Activated CD4-positive, alpha-beta T cell treated with anti-CD3 and anti-CD28 coated beads, Interleukin-2, amount 50 U/mL, for 4 hours (primary cell): ENCODE results near the gene DCLK3.

Experiments used
- DNase-seq, 2 experiments: peaks; one replicate each; pipeline ENCODE4 v3.0.0-alpha.2; 2020

DCLK3 gene, protein sequence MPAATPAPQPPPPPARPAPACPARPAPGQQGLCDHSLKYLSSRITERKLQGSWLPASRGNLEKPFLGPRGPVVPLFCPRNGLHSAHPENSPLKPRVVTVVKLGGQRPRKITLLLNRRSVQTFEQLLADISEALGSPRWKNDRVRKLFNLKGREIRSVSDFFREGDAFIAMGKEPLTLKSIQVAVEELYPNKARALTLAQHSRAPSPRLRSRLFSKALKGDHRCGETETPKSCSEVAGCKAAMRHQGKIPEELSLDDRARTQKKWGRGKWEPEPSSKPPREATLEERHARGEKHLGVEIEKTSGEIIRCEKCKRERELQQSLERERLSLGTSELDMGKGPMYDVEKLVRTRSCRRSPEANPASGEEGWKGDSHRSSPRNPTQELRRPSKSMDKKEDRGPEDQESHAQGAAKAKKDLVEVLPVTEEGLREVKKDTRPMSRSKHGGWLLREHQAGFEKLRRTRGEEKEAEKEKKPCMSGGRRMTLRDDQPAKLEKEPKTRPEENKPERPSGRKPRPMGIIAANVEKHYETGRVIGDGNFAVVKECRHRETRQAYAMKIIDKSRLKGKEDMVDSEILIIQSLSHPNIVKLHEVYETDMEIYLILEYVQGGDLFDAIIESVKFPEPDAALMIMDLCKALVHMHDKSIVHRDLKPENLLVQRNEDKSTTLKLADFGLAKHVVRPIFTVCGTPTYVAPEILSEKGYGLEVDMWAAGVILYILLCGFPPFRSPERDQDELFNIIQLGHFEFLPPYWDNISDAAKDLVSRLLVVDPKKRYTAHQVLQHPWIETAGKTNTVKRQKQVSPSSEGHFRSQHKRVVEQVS

DNA sequence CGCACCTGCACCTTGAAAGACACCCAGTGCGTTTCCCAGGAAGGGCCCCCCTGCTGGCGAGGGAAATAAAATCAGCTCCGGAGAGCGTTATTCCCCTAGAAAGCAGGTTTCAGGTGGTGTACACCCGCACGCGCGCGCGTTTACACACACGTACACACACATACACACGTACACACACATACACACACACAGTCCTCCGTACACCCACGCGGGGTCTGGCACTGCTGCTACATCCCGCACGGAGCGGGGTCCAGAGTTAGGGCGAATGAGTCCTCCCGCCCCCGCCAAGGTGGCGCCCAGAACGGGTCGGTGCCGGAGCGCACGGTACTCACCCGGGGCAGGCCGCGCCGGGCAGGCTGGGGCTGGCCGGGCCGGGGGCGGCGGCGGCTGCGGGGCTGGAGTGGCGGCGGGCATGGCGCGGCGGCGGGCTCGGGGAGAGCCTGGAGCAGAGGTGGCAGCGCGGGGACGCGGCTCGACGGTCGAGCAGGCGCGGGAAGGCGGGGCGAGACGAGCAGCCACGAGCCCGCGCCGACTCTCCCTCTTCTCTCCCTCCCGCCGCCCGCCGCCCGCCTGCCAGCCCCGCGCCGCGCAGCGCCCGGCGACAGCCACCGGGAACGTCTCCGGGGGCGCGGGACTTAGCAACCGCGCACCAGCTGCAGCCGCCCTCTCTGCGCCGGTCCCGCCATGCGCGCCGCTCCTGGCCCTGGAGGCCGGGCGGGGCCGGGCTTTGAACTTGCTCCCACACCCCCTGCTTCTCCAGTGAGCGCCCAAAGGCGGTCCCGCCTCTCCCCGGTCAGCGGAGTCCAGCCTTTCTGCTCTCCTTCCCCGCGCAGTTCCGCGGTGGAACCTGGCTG, at the start of gene DCLK3:
DCLK3 (minus strand) TSS at position 704 of the 854 bp plus-strand sequence; CDS start at position 414, 290 bp downstream.
- no peak for DNase-seq

DNA sequence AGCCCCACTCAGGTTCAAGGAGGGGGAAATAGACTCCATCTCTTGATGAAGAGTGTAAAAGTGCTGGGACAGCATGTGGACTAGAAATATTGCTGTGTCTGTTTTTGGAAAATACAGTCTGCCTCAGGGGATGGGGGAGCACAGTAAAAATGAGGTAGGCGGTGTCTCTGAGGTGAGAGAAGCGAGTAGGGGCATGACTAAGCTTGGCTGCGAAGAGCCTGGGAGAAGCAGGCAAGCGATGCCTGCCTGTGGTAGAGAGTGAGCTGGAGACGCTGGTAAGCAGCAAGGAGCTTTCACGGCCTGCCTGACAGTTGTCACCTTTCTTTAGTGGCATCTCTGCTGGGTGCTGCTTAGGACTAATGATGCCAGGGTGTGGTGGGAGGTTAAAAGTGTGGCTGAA, 49.0 kb upstream of the DCLK3 start:
- no peak for DNase-seq

DNA sequence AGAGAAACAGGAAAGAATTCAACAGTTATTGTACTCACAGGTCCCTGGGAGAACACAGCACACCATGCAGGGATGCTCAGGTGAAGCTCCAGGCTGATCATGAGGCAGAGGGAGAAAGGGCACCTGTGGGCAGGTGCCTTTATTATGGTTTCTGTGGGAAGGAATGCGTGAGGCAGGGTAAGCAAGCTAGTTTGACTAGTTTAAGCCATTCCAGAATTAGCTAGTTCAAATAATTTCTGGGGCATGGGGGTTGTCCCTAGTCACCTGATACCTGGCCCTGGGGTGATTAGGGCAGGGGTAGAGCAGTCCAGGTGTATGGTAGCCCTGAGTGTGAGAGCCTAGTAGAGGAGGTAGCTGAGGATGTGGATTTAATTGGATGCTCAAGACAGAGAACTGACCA, 47.9 kb upstream of the DCLK3 start:
- no peak for DNase-seq

DNA sequence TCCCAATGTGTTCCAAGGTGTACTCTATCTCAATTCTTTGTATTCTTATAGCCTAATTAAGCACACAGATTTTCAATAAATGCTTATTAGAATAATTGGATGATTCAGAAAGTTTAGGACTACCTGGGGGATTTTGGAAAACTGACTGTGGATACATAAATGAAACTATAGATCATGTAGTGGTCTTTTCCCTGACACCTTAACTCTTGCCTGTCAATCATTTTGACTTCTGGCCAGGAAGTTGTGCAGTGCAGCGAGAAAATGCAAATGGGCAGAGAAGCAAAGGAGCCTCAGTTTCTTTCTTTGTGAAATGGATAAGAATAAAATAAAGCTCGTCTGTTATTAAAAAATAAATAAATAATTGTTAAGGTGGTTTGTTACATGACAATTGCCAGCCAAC, 47.4 kb upstream of the DCLK3 start:
- DNase-seq, result no peak

DNA sequence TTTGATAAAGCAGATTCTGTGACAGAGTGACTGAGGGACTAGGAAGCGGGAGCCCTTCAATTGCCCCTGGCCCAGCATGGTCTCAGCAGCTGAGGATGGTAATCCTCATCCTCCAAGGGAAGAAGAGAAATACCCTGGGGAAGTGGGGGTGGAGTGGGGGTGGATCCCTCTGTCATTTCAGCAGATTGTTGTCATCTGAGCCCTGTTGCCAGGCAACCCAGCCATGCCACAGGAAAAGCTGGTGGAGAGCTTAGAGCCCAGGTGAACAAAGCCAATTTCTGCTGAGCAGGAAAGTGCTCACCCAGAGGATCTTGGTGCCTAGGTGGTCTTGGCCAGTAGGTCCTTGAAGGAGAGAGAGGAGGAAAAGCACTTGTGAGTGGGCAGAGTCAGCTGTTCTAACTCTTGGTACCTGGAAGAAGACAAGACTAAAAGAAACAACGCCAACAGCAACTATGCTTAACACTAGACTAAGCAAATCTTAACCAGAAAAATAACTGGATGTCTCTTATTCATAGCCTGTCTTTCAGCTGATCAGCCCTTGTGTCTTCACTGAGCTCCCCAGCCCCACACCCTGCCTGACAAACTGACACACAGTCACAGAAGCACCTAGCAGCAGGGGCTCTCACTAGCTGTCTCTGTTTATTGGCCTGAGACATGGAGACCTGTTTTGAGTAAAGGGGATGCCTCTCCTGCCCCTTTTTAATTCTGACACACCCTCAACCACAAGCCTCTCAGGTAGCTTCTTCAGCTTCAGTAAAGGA, 40.1 kb upstream of the DCLK3 start:
- DNase-seq, result no peak

DNA sequence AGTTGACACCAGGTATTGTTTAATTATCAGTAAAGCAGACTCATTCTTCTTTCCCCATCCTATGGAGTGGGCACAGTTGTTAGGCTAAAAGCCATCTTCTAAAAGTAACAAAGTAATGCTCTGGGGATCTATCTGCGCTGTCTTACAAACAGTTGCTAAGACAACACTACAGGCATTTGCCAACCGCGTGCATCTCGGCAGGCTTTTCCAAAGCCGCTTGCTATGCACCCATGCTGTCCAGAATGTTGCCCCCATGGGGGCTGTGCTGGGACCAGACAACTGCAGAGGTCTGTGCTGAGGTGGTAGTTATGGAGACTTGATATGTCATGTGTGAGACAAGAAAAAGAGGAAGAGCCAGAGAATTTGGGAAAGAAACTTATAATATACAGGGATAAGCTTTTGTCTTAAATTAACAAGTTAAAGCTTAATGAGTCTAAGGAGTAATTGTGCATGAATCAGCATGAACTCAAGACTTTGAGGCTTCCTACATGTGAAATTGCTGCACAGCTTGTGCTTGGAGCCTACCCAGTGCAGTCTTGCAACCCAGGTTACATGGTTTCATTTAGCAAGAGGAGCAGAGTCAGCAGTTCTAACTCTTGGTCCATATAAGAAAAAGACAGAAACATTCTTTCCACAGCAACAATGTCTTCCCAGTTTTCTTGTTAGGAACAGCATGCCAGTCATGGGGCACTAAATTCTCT, 38.9 kb upstream of the DCLK3 start:
- no peak for DNase-seq

DNA sequence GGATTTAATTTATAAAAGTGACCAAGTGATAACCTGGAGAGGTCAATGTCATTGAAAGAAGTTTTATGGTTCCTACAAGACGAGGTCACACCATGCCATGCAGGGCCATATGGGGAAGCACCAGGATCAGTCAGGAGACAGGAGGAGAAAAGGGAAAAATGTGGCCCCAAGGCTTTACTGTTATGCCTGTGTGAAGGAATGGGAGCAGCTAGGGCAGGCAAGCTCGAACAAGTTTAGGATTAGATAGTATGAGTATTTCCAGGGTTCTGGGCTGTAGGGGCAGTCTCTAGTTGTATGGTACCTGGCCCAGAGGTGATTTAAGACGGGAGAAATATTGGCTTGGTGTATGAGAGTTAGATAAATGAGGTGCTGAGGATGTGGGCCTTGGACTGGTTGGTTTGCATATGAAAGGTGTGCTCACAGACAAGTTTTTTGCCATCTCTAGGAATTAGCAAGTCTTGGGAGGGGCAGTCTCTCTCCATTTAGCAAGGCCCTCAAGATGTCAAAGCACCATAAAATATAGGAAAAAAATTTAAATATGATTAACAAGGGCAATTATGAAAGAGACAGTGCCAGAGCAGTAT, 36.3 kb upstream of the DCLK3 start:
- DNase-seq, result no peak

DNA sequence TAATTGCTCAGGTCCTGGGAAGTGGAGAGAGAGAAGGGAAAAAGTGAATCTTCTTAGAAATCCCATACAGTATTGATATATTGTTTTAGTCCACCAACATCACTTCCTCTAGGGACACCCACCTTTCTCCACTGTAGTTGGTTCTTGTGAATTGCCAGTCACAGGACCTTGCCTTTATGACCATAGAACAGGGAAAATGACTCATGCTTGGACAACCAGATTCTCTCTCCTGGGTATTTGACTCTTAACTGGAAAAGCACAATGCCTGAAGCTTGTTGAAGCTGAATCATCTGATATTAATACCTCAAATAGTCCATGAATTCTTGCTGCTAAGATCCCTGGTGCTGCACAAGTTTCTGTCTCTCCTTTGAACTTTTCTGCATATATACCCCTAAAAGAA, 32.5 kb upstream of the DCLK3 start:
- DNase-seq, result no peak

DNA sequence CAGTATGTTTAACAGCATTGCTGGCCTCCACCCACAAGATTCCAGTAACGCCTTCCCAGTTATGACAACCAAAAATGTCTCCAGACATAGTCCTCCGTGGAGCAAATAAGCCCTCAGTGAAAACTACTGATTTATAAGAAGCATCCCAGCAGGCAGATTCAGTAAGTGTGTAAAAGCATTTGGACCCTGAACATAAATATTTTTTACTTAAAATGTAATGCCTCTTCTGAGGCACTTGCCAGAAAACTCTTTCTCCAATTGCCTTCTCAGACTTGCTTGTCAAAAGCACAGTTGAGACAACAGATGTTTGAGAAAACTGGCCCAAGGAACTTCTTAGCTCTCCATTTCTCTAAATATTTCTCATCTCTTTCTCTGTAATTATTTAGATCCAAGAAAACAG, 31.8 kb upstream of the DCLK3 start:
- no peak for DNase-seq

DNA sequence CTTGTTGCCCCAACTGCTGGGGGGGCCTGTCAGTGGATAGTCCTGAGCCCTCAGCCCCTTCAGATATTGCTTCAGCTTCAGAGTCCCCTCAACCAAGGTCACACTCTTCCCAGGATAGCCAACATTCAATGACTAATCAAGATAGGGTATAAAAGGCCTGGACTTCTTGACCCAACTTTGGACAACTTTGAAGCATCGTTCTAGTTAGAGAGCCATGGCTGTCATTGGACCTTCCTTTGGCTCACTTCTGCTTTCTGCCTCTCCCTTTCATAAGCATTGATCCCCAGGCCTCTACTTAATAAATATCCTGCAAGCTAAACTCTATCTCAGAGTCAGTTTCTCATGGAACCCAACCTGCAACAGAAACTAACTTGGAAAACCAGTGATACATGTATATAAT, 31.3 kb upstream of the DCLK3 start:
- DNase-seq, result no peak

DNA sequence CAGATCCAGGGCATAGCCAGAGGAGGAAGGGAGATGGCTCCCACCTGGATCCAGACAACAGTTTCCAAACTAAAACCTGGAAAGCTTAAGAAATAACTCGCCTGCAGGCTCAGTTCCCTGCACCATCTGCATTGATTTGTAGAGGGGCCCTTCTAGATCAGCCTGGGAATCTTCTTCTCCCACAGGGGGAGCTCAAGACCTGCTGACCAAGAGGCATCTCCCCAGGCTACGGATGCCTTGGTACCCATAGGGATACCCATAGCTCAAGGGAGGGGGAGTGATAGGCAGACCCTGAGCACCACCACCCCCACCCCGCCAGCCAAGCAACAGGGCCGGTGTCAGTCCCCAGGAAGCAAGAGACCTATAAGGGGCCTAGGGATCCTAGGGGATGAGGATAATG, 28.0 kb upstream of the DCLK3 start:
- DNase-seq, result no peak

DNA sequence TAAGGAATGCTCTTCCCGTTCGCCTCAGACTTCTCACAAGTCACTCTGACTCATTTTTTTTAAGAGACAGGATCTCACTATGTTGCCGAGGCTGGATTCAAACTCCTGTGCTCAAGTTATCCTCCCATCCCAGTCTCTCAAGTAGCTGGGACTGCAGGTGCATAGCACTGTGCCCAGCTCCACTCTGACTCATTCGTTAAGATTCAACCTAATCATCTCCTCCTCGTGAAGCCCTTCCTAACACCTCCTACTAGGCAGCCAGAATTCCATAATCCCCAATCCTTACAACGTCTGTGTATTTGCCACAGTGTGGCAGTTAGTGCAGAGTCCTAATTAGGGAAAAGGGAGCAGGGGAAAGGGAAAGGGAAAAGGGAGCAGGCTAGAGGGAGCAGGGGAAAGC, 26.4 kb upstream of the DCLK3 start:
- no peak for DNase-seq

DNA sequence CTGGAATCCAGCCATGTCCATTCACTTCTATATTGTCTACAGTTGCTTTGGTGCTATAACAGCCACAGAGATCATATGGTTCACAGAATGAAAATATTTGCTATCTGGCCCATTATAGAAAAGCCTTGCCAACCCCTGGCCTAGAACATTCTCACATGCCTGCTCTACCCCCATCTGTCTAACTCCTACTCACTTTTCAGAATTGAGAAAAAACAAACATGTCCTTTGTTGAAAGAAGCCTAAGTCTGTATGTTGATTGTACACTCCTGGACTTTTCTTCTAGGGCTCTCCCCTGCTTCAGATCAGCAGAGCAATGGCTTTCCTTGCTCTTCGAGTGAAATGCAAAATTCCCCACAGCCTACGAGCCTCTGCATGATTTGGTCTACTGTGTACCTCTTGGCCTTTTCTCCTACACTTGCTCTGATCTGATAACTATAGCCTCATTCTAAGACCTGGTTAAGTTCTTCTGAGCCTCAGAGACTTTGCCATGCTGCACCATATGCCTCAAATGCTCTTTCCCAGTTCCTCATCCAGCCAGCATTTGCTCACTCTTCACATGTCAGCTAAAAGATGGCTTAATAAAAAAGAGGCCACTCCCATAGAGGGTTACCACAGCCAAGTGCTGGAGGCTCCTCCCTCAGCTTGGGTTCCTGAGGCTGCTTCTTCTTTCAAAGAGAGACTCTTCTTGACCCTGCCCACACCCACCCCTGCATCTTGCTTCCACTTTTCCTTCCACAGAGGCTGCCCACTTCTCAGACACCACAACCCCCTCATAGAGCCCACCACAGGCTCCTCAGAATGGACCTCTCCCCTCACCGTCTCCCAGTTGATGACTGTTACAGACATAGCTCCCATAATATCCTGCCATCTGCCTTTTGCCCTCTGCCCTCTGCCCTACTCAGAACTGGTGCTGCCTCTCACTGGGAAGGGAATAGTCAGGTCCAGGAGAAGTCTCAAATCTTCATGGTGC, 22.9 kb upstream of the DCLK3 start:
- no peak for DNase-seq

DNA sequence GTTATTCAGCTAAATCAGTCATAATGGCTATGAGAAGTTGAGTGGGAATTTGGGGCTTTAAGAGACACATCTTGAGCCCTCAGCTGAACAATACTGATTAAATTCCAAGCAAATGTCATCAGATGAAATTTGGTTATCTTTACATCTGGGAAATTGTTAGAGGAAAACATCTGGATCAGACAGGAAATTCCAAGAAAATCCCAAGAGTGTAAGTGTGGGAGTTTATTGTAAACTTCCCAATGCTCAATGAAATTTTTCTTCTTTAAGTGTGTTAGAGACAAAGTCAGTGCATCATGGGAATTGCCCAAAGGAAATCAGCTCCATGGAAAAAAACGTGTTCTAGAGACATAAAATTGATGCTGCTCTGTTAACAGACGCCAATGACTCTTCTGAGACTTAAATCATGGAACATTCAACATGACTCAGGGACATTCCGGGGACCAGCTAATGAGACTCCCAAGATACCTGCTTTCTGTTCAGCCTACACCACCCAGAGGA, 19.8 kb upstream of the DCLK3 start:
- no peak for DNase-seq

DNA sequence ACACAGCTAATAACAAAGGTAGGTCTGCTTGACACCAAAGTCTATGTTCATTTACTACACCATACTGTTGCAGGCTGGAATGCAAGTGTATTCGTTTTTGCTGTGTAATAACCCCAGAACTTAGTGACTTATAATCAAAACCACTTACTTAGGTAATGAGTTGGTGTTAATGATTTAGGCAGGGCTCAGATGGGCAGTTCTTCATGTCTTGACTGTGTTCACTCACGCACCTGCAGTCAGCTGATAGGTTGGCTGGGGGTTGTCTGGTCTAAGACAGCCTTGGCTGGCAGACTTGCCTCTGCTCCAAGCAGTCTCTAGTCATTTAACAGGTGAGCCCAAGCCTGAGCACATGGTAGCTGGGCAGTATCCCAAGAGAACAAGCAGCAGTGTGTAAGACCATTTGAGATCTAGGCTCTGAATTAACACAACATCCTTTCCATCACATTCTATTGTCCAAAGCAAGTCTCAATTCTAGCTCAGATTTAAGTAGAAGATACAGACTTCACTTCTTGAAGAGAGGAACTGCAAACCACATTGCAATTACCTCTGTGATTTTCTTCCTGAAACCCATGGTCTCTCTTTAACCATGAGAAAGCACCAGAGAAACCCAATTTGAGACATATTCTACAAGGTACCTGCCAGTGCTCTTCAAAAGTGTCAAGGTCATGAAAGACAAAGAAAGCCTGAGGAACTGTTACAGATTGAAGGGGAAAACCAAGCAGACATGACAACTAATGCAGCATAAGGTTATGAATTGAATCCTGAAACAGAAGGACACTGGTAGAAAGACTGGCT, 13.3 kb upstream of the DCLK3 start:
- no peak for DNase-seq

DNA sequence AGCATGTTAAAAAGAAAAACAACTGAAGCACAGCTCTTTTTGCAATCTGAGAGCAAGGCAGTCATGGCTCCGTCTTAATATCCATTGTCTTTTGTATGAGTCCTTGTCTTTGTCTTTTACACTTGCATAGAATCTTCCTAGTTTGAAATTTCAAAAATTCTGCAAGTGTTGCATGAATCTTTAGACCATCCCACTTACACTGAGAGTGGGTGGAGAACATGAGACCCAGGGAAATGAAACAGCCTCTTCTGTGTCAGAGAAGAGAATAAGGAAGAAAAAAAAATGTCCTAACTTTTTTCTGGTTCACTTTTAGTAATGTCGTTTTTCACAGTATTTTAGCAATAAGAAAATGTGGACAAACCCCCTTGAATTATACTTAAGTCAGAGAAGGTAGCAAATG, 12.1 kb upstream of the DCLK3 start:
- no peak for DNase-seq

DNA sequence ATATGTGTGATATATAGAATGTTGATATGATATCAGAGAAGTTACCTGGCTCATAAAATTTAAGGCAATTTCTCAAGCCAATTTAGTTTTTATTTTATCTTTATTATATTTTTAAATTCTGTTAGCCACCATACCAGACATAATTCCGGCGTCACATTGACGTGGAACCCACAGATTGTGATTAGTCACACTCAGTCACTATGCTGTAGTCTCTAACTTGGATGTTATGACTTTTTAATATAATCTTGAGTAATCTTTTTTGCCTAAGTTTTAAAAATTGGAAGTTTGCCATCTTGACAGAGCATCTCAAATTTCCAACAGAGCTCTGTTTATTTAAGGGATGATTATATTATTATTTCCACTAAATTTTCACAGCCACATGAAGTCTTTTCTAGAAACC, 9.7 kb upstream of the DCLK3 start:
- DNase-seq, result no peak

DNA sequence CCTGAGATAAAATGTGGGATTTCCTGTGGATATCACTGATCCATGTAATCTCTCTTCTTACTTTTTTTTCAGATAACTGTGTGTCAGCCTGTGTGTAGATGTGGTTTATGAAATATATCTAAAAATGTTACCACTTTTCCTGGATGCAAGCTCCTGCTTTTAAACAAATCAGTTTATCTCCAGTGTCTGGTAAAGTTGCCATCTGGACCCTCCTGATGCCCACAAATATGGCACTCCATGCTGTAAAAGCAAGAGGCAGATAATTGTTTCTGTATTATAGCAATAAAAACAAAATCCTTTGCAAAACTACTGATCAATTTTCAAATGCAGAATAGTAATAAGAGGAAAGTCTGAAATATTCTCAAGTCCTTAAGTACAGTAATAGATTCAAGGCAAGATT, 7.6 kb upstream of the DCLK3 start:
- DNase-seq, result no peak

DNA sequence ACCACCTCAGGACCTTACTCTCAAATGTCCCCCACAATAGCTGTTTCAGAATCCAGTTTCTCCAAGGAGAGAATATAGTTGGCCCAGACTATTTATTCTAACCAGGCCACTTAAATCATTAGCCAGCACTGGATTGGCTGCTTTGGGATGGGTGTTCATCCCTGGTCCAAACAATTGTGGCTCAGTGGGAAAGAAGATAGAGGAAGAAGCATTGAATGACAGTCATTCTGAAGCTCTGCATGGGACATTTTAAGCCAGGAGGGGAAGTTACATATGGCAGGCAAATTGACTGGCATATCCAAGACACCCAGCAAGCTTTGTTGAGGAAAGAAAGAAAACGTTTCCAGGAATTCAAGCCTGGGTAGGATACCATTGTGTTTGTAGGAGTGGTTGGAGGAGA, 5.6 kb upstream of the DCLK3 start:
- DNase-seq, result no peak
